ENCODE results near the gene SLC2A5. TPM values are rescaled to one million over a fixed set of nuclear protein-coding genes. Genes with fewer than 3 reads are reported as not detected.

SLC2A5 gene
- total and polyA plus RNA-seq, 2 of the 4 experiments (the other 2 are of a cell fraction), result 0.03 to 0.18 TPM

GRCh38 chr1:9112961-9113880 lies 43.8 kb upstream of the SLC2A5 start:
- H2AFZ ChIP-seq (replicated peaks; ENCODE audit: low read length, poor library complexity), result no peak overlapping the region
- WGBS, 2 experiments (ENCODE audit: extremely low coverage in 2 of 2, insufficient read length in 1 of 2), result 89% methylated on average over 11 of the region's 13 CpGs; no CpG with 5 or more reads in 1 of the 2 experiments
- no peak overlapping the region for H3K27ac ChIP-seq (ENCODE audit: insufficient read depth, low read length)
- H3K79me1 ChIP-seq (ENCODE audit: low read depth in 1 of 2, low read length in 2 of 2), result peaks cover 0 to 3% of the 10 kb centered on the region in 2 experiments; a peak in 1 of 4 replicates
- no peaks in the 10 kb centered on the region for H3K9me1 ChIP-seq (ENCODE audit: insufficient read depth, low read length)
- H4K8ac ChIP-seq (ENCODE audit: low read depth in 2 of 2, low read length in 2 of 2), result no peak overlapping the region
- no peaks in the 10 kb centered on the region for H3K27me3 ChIP-seq (ENCODE audit: control insufficient read depth, insufficient read depth, low read length)
- H3K9ac ChIP-seq (ENCODE audit: low read depth, low read length), result no peak overlapping the region
- no peak overlapping the region for H2BK20ac ChIP-seq (ENCODE audit: low read depth, low read length)
- H3K14ac ChIP-seq (replicated peaks; ENCODE audit: low read depth, low read length), result no peak overlapping the region
- no peaks in the 10 kb centered on the region; the same call in 1 of the 2 replicates for H3K36me3 ChIP-seq (ENCODE audit: control insufficient read depth, insufficient read depth, low read length)
- no peak overlapping the region for H2BK15ac ChIP-seq (ENCODE audit: low read depth, low read length)
- dilution Hi-C loops (cut with HindIII; ENCODE audit: low sequenced_read_pairs, unreplicated experiment), result no loop called here
- no peak overlapping the region for H3K56ac ChIP-seq (ENCODE audit: extremely low read depth, insufficient read depth, low read length)
- H3K18ac ChIP-seq (ENCODE audit: low read depth, low read length), result no peak overlapping the region
- POLR2A ChIA-PET (ENCODE audit: unreplicated experiment), result no interaction called here
- in situ Hi-C loops (cut with MboI; ENCODE audit: low sequenced_read_pairs), result loop anchor here (5.0 kb wide), 1 partner anchor 84 kb away; no protein-coding TSS in a partner anchor
- no TSS peak for BruUV-seq (replicated peaks)
- no peak overlapping the region for H4K5ac ChIP-seq (ENCODE audit: low read depth, low read length)
- intact Hi-C loops (cut with micrococcal nuclease), result loop anchor here (5.0 kb wide), 1 partner anchor 154 kb away; no protein-coding TSS in a partner anchor
- no peak overlapping the region for H2AK9ac ChIP-seq (replicated peaks; ENCODE audit: low read depth, low read length, poor library complexity)
- H3K9me3 ChIP-seq (ENCODE audit: control insufficient read depth, insufficient read depth, low read length), result no peaks in the 10 kb centered on the region
- CTCF ChIA-PET, result no interaction called here
- no peak overlapping the region for H3K4me2 ChIP-seq (ENCODE audit: low read depth, low read length)
- no peak overlapping the region for H4K91ac ChIP-seq (ENCODE audit: insufficient read depth, low read depth, low read length)
- no peak overlapping the region for H3K23ac ChIP-seq (ENCODE audit: low read depth, low read length)
- DNase-seq (peak; percentile 6), ATAC-seq (ENCODE audit: low read depth) (no peak)
- no peak overlapping the region for H2AK5ac ChIP-seq (ENCODE audit: low read depth, low read length)
- no peak overlapping the region for H2BK120ac ChIP-seq (ENCODE audit: low read depth, low read length)
- no peak overlapping the region for H3K4me3 ChIP-seq (ENCODE audit: insufficient read depth, low read depth, low read length)
- H4K20me1 ChIP-seq (ENCODE audit: insufficient read depth, low read length), result no peaks in the 10 kb centered on the region; the same call in none of the 2 replicates
- no peak overlapping the region for H3K4ac ChIP-seq (ENCODE audit: low read depth, low read length)
- peaks cover 2% of the 10 kb centered on the region; the same call in 1 of the 2 replicates for H3K4me1 ChIP-seq (ENCODE audit: control insufficient read depth, insufficient read depth, low read length)
- H2BK5ac ChIP-seq (ENCODE audit: low read depth, low read length, poor library complexity, severe bottlenecking), result no peak overlapping the region
- TF ChIP-seq ELK1 (IDR thresholded peaks at IDR 0.05; ENCODE audit: borderline replicate concordance, low read depth, low read length), result no peak
- TF ChIP-seq CTCF (conservative IDR thresholded peaks at IDR 0.05; ENCODE audit: low read depth, low read length), result no peak
- no peak for TF ChIP-seq NFE2L2 (IDR thresholded peaks at IDR 0.05; ENCODE audit: low read depth, low read length)
- no peak for TF ChIP-seq MXI1 (IDR thresholded peaks at IDR 0.05; ENCODE audit: borderline replicate concordance, low read depth, low read length)
- TF ChIP-seq FOS (IDR thresholded peaks at IDR 0.05; ENCODE audit: low read depth, low read length), result no peak
- no peak for TF ChIP-seq RAD21 (IDR thresholded peaks at IDR 0.05; ENCODE audit: low read length)
- TF ChIP-seq MAFK (IDR thresholded peaks at IDR 0.05; ENCODE audit: low read depth, low read length), result no peak
- TF ChIP-seq RFX5 (IDR thresholded peaks at IDR 0.05; ENCODE audit: low read depth, low read length), result no peak
- no peak for TF ChIP-seq USF2 (IDR thresholded peaks at IDR 0.05; ENCODE audit: low read depth, low read length)
- TF ChIP-seq CEBPB (IDR thresholded peaks at IDR 0.05; ENCODE audit: low read depth, low read length), result no peak
- TF ChIP-seq BHLHE40 (IDR thresholded peaks at IDR 0.05; ENCODE audit: low read depth, low read length), result no peak
- no peak for TF ChIP-seq MAZ (IDR thresholded peaks at IDR 0.05; ENCODE audit: borderline replicate concordance, low read depth, low read length)
- no peak for TF ChIP-seq RCOR1 (IDR thresholded peaks at IDR 0.05; ENCODE audit: insufficient replicate concordance, low read length)
